Loucy (cell line): Measurements from ENCODE around the gene PTPN21.

Source experiments
- H2AFZ ChIP-seq: fragments of 200-600 bp; sonication (generic); 2 replicates; pipeline ENCODE4 v1.6.0; 2016; ENCODE audit warnings: antibody characterized with exemption, mild to moderate bottlenecking, low read length, moderate library complexity
- H3F3A ChIP-seq: fragments of 200-600 bp; 2 replicates; pipeline ENCODE4 v1.6.0; 2016; ENCODE audit warnings: antibody characterized with exemption, low read depth, mild to moderate bottlenecking
- H3K27me3 ChIP-seq: fragments of 200-600 bp; sonication (generic); 2 replicates; pipeline ENCODE4 v1.6.1; 2014; ENCODE audit warnings: low read length, mild to moderate bottlenecking; ENCODE audit not compliant: insufficient read depth, poor library complexity, severe bottlenecking
- H3K36me3 ChIP-seq: fragments of 200-600 bp; sonication (generic); 2 replicates; pipeline ENCODE4 v1.6.1; 2016; ENCODE audit warnings: low read length; ENCODE audit not compliant: insufficient read depth
- H3K4me1 ChIP-seq: fragments of 200-600 bp; sonication (generic); 2 replicates; pipeline ENCODE4 v1.5.1; 2014; ENCODE audit warnings: low read length, mild to moderate bottlenecking; ENCODE audit not compliant: insufficient read depth, poor library complexity, severe bottlenecking
- H3K4me2 ChIP-seq: fragments of 200-600 bp; sonication (generic); 2 replicates; pipeline ENCODE4 v1.6.0; 2014; ENCODE audit warnings: antibody characterized with exemption, low read length, low read depth, mild to moderate bottlenecking; ENCODE audit not compliant: poor library complexity, severe bottlenecking
- H3K4me3 ChIP-seq: fragments of 200-600 bp; sonication (generic); 2 replicates; pipeline ENCODE4 v1.5.1; 2014; ENCODE audit warnings: low read length, mild to moderate bottlenecking, mixed read lengths; ENCODE audit not compliant: poor library complexity, severe bottlenecking
- H3K79me2 ChIP-seq: fragments of 200-600 bp; sonication (generic); 2 replicates; pipeline ENCODE4 v1.6.1; 2014; ENCODE audit warnings: low read length; ENCODE audit not compliant: insufficient read depth
- H3K9ac ChIP-seq: fragments of 200-600 bp; sonication (generic); 2 replicates; pipeline ENCODE4 v1.6.0; 2014; ENCODE audit warnings: mild to moderate bottlenecking, low read depth, low read length, moderate library complexity; ENCODE audit not compliant: poor library complexity, severe bottlenecking
- H3K9me2 ChIP-seq: fragments of 200-600 bp; sonication (generic); replicated peaks from 2 replicates; pipeline ENCODE4 v1.6.1; 2016; ENCODE audit warnings: low read depth, low read length, mixed read lengths
- H3K9me3 ChIP-seq: fragments of 200-600 bp; sonication (generic); 2 replicates; pipeline ENCODE4 v1.6.1; 2014; ENCODE audit warnings: mild to moderate bottlenecking, antibody characterized with exemption, low read length, low read depth; ENCODE audit not compliant: insufficient read depth
- H4K20me1 ChIP-seq: fragments of 200-600 bp; sonication (generic); 2 replicates; pipeline ENCODE4 v1.6.0; 2014; ENCODE audit warnings: antibody characterized with exemption, low read length, mild to moderate bottlenecking; ENCODE audit not compliant: insufficient read depth, poor library complexity, severe bottlenecking
- EZH2phosphoT487 ChIP-seq: fragments of 200-600 bp; IDR thresholded peaks from 2 replicates; pipeline ENCODE4 v1.6.1; 2018; ENCODE audit warnings: antibody characterized with exemption, mild to moderate bottlenecking, moderate library complexity, borderline replicate concordance
- TF ChIP-seq, protein P1 (sequence below): fragments of 200-600 bp; sonication (generic); conservative IDR thresholded peaks from 2 replicates; pipeline ENCODE4 v1.5.1; 2014; ENCODE audit warnings: mild to moderate bottlenecking, antibody characterized with exemption, low read length

PTPN21 gene

DNA sequence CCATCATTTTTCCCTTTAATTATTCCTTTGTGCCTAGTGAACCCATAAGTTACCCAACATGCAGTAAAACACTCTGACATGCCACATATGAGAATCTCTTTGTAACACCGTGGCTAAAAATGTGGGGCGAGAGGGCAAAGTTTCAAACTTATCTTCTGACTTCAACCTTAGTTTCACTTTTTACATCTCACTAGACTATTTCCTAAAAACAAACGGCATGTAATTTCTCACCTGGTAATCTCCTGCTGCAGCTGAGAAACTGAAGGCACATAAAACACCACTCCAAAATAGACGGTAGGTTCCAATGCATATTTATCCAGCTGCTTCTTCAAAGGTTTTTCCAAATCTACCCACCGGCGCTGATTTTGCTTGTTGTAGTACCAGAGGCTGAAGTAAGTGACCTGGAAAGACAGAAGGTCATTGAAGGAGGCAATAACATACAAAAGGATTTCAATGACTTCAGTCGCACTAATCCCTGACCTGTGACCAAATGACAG is 37.9 kb downstream of the PTPN21 start:
- H3K9me3 ChIP-seq = no peaks in the 10 kb centered on the region
- no peaks in the 10 kb centered on the region for H3K9me2 ChIP-seq
- no peaks in the 10 kb centered on the region for H3K27me3 ChIP-seq
- no peaks in the 10 kb centered on the region for H3K36me3 ChIP-seq
- H3K4me3 ChIP-seq = no peak overlapping the region
- H3K79me2 ChIP-seq = no peaks in the 10 kb centered on the region
- H3K4me1 ChIP-seq = no peaks in the 10 kb centered on the region
- H3K4me2 ChIP-seq = peak overlapping the region; percentile 31
- no peak for TF ChIP-seq EZH2phosphoT487
- TF ChIP-seq, protein P1, sequence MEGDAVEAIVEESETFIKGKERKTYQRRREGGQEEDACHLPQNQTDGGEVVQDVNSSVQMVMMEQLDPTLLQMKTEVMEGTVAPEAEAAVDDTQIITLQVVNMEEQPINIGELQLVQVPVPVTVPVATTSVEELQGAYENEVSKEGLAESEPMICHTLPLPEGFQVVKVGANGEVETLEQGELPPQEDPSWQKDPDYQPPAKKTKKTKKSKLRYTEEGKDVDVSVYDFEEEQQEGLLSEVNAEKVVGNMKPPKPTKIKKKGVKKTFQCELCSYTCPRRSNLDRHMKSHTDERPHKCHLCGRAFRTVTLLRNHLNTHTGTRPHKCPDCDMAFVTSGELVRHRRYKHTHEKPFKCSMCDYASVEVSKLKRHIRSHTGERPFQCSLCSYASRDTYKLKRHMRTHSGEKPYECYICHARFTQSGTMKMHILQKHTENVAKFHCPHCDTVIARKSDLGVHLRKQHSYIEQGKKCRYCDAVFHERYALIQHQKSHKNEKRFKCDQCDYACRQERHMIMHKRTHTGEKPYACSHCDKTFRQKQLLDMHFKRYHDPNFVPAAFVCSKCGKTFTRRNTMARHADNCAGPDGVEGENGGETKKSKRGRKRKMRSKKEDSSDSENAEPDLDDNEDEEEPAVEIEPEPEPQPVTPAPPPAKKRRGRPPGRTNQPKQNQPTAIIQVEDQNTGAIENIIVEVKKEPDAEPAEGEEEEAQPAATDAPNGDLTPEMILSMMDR = no peak
- no peaks in the 10 kb centered on the region for H4K20me1 ChIP-seq
- peak overlapping the region; percentile 59 for H2AFZ ChIP-seq
- no peaks in the 10 kb centered on the region for H3F3A ChIP-seq
- H3K9ac ChIP-seq = no peak overlapping the region

DNA sequence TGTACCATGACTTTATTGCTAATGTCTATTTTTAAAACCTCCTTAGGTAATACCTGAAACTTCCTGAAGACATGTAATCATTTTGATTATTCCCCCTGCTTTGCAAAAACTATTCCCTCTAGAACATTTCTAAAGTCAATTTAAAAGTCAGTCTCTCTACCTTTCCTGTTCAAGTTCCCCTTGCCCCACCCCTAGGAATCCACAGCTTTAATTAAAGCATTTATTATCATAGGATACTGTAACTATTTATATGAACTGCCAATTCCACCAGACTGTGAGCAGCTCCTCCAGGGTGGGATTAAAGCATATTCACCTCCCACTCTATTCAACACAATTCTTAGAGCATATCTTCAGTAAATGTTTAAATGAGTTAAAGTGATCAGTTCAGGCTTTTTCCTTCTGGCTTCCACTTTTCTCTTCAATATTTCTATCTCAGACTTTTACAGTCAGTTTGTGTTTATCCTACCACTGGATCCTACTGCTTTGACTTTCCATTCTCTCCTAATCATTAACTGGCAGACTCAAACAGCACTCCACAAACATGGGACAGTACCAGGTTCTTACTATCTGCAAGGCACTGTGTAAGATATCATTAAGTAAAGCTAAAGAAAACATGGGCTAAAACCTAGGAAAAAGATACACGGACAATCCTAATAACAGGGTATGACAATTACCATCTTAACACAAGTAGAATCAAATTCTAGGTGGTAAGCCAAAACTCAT is 39.1 kb downstream of the PTPN21 start:
- H3K9me2 ChIP-seq = no peaks in the 10 kb centered on the region

DNA sequence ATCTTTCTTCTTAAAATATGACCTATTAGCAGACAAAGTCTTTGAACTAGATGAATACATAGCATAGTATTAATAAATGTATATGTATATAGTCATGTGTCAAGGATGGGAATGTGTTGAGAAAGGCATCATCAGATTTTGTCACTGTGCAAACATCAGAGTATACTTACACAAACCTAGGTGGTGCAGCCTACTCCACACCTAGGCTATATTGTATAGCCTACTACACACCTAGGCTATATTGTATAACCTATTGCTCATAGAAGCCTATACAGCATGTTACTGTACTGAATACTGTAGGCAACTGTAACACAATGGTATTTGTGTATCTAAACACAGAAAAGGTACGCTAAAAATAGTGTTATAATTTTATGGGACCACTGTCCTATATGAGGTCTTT is 47.6 kb downstream of the PTPN21 start:
- Histone ChIP-seq H4K20me1 (no peaks in the 10 kb centered on the region), H3K36me3 (no peaks in the 10 kb centered on the region), H3K9me2 (no peaks in the 10 kb centered on the region), H3F3A (no peaks in the 10 kb centered on the region), H3K4me1 (no peaks in the 10 kb centered on the region), H3K27me3 (no peaks in the 10 kb centered on the region), H3K9me3 (no peaks in the 10 kb centered on the region), H3K9ac (no peak overlapping the region), H3K79me2 (no peaks in the 10 kb centered on the region), H3K4me2 (no peak overlapping the region), H3K4me3 (no peak overlapping the region), H2AFZ (no peak overlapping the region)
- TF ChIP-seq, protein P1 = no peak
- no peak for TF ChIP-seq EZH2phosphoT487

More for the DNA sequence above, 39.1 kb downstream of the PTPN21 start:
- Histone ChIP-seq H2AFZ (no peak overlapping the region), H3K4me1 (no peaks in the 10 kb centered on the region), H3K4me2 (no peak overlapping the region), H4K20me1 (no peaks in the 10 kb centered on the region), H3K36me3 (no peaks in the 10 kb centered on the region), H3K9ac (no peak overlapping the region), H3K4me3 (no peak overlapping the region), H3K9me3 (no peaks in the 10 kb centered on the region), H3K27me3 (no peaks in the 10 kb centered on the region), H3F3A (no peaks in the 10 kb centered on the region), H3K79me2 (no peaks in the 10 kb centered on the region)
- TF ChIP-seq, protein P1 = no peak
- no peak for TF ChIP-seq EZH2phosphoT487
